Urothelium cell line (cell line): ENCODE data around the gene FBXO17.
A peak's percentile ranks its signal among the peaks of the same experiment; 100 is the strongest.
"Not testable (repeated sequence)": the region's sequence is repeated elsewhere in the genome, so short reads cannot be mapped to it uniquely, and the experiment has no call there.

Experiments
- DNase-seq: peaks from one replicate; pipeline ENCODE4 v3.0.0; 2011; ENCODE audit warnings: low spot score, mixed read lengths
- FAIRE-seq: peaks from 2 replicates; lab custom pipeline; 2011; peaks lifted over from hg19 to GRCh38; lab: Jason Lieb, UNC

FBXO17 gene, protein sequence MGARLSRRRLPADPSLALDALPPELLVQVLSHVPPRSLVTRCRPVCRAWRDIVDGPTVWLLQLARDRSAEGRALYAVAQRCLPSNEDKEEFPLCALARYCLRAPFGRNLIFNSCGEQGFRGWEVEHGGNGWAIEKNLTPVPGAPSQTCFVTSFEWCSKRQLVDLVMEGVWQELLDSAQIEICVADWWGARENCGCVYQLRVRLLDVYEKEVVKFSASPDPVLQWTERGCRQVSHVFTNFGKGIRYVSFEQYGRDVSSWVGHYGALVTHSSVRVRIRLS

DNA sequence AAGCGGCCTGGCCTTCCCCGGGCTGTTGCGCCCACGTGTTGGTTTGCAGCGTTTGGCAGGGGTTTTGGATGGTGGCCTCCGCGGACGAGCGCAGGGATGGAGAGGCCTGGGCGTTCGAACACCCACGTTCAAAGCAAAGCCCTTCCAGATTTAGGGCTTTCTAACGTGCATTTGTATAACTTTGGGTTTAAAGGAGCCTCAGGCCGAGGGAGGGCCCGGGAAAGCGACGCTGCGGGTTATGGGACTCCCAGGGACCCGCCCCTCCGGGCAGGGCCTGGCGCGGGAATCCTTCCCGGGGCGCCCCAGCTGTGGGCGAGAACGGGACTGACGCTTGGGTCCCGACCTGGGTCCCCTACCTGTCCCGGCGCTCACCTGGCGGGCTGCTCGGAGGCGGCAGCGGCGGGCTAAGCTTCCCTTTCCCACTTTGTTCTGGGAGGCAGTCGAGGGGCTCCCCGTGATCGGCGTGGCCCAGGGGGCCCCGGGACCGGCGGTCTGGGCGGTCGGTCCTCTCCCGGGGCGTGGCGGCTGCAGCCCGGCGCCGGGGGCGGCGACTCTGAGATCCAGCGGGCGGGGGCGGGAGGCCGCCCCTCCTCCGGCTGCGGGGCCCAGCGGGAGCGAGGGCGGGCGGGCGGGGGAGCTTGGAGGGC, at the start of gene FBXO17:
TSS of gene FBXO17 (minus strand) at position 529 of the 647 bp plus-strand sequence. CDS start 25,423 bp downstream, outside the sequence.
- FAIRE-seq (no peak), DNase-seq (peak; percentile 82)

DNA sequence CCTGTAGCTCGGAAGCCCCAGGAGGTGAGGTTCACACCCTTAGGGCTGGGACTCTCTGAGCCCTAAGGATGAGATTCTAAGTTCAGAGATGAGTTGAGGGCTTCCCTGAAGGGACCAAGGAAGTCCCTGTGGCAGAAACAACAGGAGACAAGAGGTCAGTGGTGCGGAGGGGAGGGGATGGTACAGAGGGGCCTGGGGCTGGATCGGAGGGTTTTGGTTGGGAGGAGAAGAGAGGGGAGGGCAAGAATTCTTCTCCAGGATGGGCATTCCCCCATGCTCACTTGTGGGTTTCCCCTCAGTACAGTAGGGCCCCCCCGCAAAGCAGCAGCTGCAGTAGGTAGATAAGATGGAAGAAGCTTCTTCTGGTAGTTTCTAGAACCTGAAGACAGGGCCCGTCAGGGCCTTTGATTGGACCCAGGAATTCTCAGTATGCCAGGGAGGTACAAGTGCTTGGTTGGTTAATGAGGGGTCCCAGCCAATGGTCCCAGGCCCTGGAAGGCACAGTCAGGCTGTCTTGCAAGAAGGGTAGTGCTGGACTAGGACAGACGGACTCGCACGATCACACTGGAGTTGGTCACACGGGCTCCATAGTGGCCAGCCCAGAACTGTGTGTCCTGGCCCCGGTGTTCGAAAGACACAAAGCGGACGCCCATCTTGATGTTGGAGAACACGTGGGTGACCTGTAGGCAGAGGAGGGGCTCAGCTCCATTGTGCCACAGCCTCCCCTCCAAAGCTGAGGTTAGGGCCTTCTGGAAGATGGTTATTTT, 49.5 kb upstream of the FBXO17 start:
- no peak for FAIRE-seq
- DNase-seq, result no peak

DNA sequence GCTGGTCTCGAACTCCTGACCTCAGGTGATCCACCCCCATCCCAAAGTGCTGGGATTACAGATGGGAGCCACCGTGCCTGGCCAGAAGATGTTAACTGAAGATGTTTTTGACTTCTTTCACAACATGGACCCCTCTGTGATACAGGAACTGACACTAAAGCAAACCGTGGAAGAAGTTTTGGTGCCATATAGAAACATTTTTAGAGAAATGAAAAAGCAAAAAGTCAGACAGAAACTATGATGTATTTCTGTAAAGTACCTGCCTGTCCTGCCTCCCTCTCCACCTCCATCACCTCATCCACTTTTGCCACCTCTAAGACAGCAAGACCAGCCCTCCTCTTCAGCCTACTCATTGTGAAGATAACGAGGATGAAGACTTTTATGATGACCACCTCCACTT, 45.5 kb upstream of the FBXO17 start:
- FAIRE-seq (no peak), DNase-seq (no peak)

DNA sequence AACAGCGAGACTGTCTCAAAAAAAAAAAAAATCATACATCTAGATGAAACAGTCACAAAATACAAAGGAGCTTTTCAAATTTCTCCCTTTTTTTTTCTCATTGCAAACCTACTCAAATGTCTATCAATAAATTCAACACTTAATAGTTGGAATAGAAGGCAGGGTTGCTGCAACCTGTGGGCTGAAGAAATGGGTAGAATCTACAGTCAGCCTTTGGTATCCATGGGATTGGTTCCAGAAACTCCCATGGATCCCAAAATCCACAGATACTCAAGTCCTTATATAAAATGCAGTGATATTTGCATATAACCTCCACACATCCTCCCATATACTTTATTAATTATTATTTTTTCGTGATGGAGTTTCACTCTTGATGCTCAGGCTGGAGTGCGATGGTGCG, 42.1 kb upstream of the FBXO17 start:
- no peak for DNase-seq
- no peak for FAIRE-seq

DNA sequence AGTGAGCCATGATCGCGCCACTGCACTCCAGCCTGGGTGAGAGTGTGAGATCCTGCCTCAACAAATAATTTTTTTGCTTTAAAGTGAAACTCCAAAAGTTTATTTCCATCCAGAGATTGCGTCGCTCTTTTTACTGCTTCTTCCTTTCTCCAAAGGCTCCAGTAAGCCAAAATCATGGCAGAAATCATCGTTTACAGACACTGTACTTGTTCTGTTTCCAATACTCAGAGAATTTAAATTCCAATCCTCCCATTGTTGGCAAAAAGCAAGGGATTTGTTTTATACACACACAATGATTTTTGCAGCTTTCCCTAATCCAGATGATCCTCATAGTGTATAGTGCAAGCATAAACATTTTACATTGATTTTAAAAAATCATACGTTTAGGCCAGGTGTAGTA, 41.5 kb upstream of the FBXO17 start:
- DNase-seq (no peak), FAIRE-seq (no peak)

DNA sequence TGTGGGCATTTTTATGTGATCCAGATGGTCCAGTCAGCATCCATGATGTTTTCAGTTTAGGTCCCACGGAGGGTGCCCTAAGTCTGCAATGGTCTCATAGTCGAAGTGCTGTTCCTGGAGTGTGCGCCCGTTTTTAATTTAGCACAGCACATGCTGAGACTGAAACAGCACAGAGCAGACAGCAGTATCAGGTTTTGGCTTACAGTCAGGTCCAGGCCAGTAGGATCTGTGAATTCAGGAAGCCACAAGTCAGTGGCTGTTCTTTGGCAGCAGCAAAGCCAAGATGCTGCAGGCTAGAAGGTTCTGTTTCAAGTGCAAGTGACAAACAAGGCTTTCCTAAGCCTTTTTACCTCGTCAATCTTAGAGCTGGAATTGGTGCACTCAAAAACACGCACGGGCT, 38.5 kb upstream of the FBXO17 start:
- no peak for DNase-seq
- no peak for FAIRE-seq

DNA sequence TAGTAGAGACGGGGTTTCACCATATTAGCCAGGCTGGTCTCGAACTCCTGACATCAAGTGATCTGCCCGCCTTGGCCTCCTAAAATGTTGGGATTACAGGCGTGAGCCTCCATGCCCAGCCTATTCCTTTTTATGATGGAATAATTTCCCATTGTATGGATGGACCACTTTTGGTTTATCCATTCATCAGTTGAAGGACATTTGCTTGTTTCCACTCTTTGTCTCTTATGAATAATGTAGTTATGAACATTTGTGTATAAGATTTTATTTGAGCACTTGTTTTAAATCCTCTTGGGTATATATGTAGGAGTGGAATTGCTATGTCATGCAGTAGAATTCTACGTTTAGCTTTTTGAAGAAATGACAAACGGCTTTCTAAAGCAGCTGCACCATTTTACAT, 33.5 kb upstream of the FBXO17 start:
- DNase-seq (no peak), FAIRE-seq (no peak)

DNA sequence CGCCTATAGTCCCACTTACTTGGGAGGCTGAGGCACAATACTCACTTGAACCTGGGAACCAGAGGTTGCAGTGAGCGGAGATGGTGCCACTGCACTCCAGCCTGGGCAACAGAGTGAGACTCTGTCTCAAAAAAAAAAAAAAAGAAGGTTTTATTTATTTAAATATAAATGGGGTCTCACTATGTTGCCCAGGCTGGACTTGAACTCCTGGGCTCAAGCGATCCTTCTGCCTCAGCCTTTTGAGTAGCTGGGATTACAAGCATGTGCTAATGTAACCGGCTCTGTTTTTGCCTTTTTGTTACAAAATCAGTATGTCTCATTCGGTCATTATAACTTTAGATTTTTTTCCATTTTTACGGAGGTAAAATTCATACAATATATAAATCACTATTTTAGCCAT, 32.6 kb upstream of the FBXO17 start:
- no peak for FAIRE-seq
- DNase-seq, result no peak

DNA sequence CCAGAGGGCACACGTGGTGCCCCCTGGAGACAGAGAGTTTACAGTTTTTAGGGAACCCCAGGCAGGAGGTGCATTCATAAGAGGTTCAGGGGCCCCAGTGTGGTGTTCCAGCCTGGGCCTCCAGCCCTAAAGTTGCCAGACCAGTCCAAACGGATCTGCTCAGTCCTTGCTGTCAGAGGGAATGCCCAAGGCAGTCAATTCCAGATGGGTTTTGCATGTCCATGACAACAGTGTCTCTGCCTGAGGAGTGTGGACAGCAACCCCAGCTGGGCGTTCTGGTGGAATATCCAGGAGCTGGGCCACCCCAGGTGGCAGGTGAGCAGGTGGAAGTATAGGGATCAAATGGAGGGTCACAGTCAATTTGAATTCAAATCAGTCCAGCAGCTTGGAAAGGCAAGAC, 31.6 kb upstream of the FBXO17 start:
- DNase-seq, result no peak
- no peak for FAIRE-seq

DNA sequence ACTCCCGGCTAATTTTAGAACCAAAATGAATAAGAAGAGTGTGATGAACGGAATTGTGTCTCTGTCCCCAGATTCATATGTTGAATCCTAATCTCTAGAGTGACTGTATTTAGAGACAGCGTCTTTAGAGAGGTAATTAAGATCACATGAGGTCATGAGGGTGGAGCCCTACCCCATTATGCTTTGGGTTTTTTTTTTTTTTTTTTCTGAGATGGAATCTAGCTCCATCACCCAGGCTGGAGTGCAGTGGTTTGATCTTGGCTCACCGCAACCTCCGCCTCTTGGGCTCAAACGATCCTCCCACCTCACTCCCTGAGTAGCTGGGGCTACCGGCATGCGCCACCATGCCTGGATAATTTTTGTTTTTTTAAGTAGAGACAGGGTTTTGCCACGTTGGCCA, 28.9 kb upstream of the FBXO17 start:
- no peak for DNase-seq
- no peak for FAIRE-seq

DNA sequence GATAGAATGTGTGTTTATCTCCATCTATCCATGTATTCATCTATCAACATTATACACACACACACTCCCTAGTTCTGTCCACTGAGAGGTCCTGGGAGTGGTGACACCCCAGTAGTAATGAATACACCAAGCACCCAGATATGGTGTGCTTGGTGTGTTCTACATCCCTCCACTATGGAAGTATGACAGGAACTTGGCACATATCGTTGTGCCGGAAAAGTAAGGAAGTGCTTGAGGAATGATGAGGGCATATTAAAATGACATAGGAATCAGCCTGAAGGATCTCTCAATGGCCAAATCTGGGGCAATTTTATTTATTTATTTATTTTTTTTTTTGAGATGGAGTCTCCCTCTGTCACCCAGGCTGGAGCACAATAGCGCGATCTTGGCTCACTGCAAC, 28.3 kb upstream of the FBXO17 start:
- no peak for DNase-seq
- no peak for FAIRE-seq

DNA sequence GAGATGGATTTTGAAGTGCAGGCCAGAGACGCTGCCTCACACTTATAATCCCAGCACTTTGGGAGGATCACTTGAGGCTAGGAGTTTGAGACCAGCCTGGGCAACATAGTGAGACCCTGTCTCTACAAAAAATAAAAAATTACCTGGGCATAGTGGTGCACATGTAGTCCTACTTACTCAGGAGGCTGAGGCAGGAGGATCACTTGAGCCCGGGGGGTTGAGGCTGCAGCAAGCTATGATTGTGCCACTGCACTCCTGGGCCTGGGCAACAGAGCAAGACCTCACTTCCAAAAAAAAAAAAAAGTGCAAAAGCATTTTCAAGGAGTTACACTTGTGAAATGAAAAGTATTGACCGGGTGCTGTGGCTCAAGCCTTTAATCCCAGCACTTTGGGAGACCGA, 27.6 kb upstream of the FBXO17 start:
- DNase-seq (no peak), FAIRE-seq (no peak)

DNA sequence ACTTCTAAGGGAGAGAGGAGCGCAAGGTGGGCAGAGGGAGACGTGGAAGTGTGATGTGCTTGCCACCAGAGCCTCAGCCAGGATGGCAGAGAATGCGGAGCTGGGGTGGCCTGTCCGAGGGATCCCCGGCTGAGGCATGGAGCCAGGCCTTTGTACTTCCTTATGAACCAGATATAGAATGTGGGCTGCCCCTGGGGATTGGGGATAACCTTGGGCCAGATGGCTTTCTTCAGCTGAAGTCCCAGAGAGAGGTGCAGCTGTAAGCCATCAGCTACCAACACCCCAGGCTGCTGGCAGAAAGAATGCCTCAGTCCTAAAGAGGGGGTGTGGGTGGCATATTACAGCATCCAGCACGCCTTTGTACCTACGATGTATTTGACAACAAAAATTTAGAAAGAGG, 25.5 kb upstream of the FBXO17 start:
- DNase-seq (no peak), FAIRE-seq (no peak)

DNA sequence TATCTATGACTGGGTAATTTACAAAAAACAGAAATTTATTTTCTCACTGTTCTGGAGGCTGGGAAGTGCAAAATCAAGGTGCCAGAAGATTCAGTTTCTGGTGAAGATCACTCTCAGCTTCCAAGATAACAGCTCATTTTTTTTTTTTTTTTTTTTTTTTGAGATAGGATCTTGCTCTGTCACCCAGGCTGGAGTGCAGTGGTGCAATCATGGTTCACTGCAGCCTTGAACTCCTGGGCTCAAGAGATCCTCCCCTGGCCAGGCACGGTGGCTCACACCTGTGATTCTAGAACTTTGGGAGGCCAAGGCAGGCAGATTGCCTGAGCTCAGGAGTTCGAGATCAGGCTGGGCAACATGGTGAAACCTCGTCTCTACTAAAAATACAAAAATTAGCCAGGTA, 22.0 kb upstream of the FBXO17 start:
- DNase-seq, FAIRE-seq: not testable (repeated sequence)

DNA sequence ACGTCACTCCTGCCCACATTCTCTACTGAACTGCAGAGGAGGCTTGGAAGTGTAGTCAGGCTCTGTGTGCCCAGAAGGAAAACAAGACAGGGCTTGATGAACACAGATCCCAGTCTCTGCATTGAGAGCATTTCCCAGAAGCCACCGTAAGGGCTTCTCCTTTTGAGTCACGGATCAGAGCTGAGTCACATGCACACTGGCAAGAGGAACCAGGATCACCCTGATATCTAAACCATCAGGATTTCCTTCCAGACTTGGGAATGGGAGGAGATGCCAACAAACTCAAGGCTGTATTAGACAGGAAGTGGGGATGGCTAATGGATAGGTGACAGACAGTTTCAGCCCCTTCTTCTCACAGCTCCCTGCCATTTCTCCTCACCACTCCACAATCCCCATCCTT, 17.7 kb upstream of the FBXO17 start:
- no peak for DNase-seq
- FAIRE-seq, result no peak

DNA sequence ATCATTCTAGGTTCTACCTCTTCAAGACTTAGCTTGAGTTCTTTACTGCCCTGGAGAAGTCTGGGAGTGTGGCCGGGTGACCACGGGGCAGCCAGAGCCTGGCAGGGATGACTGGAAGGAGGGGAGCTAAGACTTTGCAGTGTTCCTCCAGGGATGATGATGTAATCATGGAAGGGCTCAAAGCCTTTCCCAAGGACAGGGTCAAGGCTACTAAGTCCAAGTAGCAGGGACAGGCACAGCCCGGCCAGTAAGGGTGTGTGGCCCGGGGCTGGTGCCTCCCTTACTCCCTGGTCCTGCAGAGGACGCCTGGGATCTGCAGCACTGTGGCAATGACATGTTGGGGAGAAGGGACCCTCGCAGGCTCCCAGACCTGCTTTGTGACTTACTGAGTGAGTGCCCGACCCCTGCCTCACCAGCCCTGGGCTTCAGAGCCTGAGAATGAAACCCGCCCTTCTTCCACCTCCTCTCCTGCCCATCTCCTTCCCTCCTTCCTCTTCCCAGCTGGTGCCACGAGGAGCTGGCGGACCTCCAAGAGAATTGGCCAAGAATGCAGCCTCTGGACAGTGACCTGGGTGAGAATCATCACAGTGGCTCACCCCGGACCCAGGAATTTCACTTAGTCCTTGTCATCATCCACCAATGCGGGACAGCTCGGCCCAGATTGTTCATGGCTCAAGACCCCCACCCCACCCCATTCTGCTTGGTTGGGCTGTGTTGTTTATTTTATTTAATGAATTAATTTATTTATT, 15.6 kb upstream of the FBXO17 start:
- FAIRE-seq (no peak), DNase-seq (no peak)

DNA sequence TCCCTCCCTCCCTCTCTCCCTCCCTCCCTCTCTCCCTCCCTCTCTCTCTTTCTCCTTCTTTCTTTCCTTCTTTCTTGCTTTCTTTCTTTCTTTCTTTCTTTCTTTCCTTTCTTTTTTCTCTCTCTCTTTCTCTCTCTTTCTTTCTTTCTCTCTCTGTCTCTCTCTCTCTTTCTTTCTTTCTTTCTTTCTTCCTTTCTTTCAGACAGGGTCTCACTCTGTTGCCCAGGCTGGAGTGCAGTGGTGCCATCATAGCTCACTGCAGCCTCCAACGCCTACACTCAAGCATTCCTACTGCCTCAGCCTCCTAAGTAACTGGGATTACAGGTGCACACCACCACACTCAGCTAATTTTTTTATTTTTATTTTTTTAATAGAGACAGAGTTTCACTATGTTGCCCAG, 14.1 kb upstream of the FBXO17 start:
- not testable (repeated sequence) for FAIRE-seq, DNase-seq

DNA sequence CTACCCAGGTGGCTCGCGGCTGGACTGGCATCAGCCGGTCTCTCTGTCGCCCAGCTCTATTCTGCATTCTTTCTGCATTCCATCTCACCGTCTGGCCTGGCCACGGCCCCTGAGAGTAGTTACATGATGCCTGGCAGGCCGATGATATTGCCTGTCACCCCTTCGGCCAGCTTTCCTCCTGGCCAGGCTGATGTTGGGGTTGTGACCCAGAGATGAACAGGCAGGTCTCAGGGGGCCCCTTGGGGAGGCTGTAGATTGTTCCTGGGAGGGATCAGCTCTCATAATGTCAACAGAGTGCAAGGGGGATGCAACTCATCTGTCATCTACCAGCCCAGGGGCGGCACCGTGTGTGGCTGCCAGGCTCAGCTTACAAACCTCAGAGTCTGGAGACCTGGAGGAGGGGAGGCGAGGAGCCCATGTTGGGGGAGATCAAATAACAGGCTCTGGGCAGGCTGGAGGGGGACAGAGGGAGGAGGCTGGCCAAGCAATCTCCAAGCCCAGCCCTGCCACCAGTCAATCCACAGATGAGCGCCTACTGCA, 13.6 kb upstream of the FBXO17 start:
- peak; percentile 77 for DNase-seq
- no peak for FAIRE-seq

DNA sequence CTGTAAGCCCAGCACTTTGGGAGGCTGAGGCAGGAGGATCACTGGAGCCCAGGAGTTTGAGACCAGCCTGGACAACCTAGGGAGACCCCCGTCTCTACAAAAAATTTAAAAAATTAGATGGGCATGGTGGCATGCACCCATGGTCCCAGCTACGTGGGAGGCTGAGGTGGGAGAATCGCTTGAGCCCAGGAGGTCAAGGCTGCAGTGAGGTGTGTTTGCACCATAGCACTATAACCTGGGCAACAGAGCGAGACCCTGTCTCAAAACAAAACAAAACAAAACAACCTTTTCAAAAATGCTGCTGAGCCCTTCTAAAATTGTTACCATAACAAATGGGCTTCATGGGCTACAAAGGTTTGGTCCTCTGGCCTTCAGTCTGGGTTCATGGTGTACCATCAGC, 13.1 kb upstream of the FBXO17 start:
- not testable (repeated sequence) for FAIRE-seq, DNase-seq

DNA sequence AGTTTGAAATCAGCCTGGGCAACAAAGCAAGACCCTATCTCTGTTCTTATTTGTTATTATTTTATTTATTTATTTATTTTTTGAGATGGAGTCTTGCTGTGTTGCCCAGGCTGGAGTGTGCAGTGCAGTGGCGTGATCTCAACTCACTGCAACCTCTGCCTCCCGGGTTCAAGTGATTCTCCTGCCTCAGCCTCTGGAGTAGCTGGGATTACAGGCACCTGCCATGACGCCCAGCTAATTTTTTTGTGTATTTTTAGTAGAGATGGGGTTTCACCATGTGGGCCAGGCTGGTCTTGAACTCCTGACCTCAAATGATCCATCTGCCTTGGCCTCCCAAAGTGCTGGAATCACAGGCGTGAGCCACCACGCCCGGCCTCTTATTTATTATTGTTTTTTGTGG, 12.2 kb upstream of the FBXO17 start:
- not testable (repeated sequence) for FAIRE-seq, DNase-seq

DNA sequence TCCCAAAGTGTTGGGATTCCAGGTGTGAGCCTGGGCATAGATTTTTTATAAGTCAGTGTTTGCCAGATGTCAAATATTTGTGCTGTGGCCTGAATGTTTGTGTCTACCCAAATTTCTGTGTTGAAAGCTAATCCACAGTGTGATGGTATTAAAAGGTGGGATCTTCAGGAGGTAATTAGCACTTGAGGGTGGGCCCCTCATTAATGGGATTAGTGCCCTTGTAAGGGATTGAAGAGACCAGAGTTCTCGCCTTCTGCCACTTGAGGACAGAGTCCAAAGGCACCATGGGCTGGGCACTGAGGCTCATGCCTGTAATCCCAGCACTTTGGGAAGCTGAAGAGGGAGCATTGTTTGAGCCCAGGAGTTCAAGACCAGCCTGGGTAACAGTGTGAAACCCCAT, 9.7 kb upstream of the FBXO17 start:
- no peak for DNase-seq
- no peak for FAIRE-seq
